ENCODE results near the gene ACTG2. TPM values are rescaled to one million over a fixed set of nuclear protein-coding genes. Genes with fewer than 3 reads are reported as not detected.
"Not testable (repeated sequence)": the region's sequence is repeated elsewhere in the genome, so short reads cannot be mapped to it uniquely, and the experiment has no call there.

The ACTG2 gene
- total RNA-seq, 1 experiment from 2014 or later = not detected

DNA sequence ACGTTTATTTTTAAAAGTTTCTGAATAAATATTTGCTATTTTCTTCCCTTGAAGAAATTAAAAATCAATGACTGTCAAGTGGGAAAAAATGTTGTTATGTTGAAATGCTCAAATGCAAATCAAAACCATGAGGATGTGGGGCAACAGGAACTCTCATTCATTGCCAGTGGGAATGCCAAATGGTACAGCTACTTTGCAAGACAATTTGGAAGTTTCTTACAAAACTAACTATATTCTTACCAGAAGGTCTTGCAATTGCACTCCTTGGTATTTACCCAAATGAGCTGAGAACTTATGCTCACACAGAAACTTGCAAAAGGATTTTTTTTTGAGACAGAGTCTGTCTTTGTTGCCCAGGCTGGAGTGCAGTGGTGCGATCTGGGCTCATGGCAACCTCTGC, 7.4 kb upstream of the ACTG2 start:
- H2AFZ ChIP-seq = no peak overlapping the region
- H3K27me3 ChIP-seq (ENCODE audit: insufficient read depth, low read depth) = no peaks in the 10 kb centered on the region
- ChIA-PET CTCF (no interaction called here), POLR2A (ENCODE audit: unreplicated experiment) (no interaction called here)
- H3K79me2 ChIP-seq (ENCODE audit: low read depth) = no peaks in the 10 kb centered on the region
- no peaks in the 10 kb centered on the region for H4K20me1 ChIP-seq (ENCODE audit: insufficient read depth)
- no peak for DNase-seq
- no peak overlapping the region for H3K27ac ChIP-seq
- no TSS peak for BruUV-seq (replicated peaks)
- H3K4me3 ChIP-seq = no peak overlapping the region
- H3K9me2 ChIP-seq (ENCODE audit: insufficient read depth) = no peaks in the 10 kb centered on the region; the same call in 1 of the 2 replicates
- TF ChIP-seq EZH2 (IDR thresholded peaks at IDR 0.05; ENCODE audit: low read depth) = no peak
- TF ChIP-seq, protein P1, sequence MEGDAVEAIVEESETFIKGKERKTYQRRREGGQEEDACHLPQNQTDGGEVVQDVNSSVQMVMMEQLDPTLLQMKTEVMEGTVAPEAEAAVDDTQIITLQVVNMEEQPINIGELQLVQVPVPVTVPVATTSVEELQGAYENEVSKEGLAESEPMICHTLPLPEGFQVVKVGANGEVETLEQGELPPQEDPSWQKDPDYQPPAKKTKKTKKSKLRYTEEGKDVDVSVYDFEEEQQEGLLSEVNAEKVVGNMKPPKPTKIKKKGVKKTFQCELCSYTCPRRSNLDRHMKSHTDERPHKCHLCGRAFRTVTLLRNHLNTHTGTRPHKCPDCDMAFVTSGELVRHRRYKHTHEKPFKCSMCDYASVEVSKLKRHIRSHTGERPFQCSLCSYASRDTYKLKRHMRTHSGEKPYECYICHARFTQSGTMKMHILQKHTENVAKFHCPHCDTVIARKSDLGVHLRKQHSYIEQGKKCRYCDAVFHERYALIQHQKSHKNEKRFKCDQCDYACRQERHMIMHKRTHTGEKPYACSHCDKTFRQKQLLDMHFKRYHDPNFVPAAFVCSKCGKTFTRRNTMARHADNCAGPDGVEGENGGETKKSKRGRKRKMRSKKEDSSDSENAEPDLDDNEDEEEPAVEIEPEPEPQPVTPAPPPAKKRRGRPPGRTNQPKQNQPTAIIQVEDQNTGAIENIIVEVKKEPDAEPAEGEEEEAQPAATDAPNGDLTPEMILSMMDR (conservative IDR thresholded peaks at IDR 0.05) = no peak
- H3K36me3 ChIP-seq (ENCODE audit: low read depth) = no peaks in the 10 kb centered on the region
- H3F3A ChIP-seq (ENCODE audit: insufficient read depth, low read depth) = no peaks in the 10 kb centered on the region
- H3K4me1 ChIP-seq (replicated peaks; ENCODE audit: insufficient read depth) = peaks cover 14% of the 10 kb centered on the region
- H3K4me2 ChIP-seq = no peak overlapping the region
- no peaks in the 10 kb centered on the region for H3K9me3 ChIP-seq (ENCODE audit: insufficient read depth, low read depth)
- intact Hi-C loops (cut with micrococcal nuclease; ENCODE audit: unreplicated experiment) = no loop called here

DNA sequence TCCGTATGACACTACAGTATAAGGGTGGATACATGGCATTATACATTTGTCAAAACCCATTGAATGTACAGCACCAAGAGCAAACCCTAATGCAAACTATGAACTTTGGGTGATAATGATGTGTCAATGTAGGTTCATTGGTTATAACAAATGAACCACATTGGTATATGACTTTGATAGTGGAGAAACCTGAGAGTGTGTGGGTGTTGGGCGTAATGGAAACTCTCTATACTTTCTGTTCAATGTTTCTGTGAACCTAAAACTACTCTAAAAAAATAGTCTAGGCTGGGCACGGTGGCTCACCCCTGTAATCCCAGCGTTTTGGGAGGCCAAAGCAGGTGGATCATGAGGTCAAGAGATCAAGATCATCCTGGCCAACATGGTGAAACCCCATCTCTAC, 6.5 kb upstream of the ACTG2 start:
- no peaks in the 10 kb centered on the region for H4K20me1 ChIP-seq (ENCODE audit: insufficient read depth)

DNA sequence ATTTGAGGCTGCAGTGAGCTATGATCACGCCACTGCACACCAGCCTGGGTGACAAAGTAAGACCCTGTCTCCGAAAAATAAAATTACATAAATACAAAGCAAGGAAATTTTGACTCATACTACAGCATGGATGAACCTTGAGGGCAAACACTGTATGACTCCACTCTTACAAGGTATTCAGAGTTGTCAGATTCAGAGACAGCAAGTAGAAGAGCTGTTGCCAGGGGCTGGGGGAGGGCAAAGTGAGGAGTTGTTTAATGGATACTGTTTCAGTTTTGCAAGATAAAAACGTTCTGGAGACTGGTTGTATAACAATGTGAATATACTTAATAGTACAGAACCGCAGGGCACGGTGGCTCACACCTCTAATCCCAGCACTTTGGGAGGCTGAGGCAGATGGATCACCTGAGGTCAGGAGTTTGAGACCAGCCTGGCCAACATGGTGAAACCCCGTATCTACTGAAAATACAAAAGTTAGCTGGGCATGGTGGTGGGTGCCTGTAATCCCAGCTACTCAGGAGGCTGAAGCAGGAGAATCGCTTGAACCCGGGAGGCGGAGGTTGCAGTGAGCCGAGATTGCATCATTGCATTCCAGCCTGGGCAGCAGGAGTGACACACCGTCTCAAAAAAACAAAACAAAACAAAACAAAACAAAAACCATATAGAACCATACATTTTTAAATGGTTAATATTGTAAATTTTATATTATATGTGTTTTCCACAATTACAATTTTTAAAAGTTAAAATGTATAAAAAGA, 5.0 kb upstream of the ACTG2 start:
- not testable (repeated sequence) for DNase-seq; H4K20me1 ChIP-seq (ENCODE audit: insufficient read depth)
- peak overlapping the region; percentile 67 for H3K4me2 ChIP-seq

More for the DNA sequence above, 6.5 kb upstream of the ACTG2 start:
- Histone ChIP-seq H3F3A (ENCODE audit: insufficient read depth, low read depth) (no peaks in the 10 kb centered on the region), H3K4me1 (replicated peaks; ENCODE audit: insufficient read depth) (peaks cover 14% of the 10 kb centered on the region), H3K27ac (no peak overlapping the region), H3K9me3 (ENCODE audit: insufficient read depth, low read depth) (no peaks in the 10 kb centered on the region), H3K4me2 (no peak overlapping the region), H3K4me3 (no peak overlapping the region), H3K36me3 (ENCODE audit: low read depth) (no peaks in the 10 kb centered on the region), H3K79me2 (ENCODE audit: low read depth) (no peaks in the 10 kb centered on the region), H3K27me3 (ENCODE audit: insufficient read depth, low read depth) (no peaks in the 10 kb centered on the region), H3K9me2 (ENCODE audit: insufficient read depth) (no peaks in the 10 kb centered on the region), H2AFZ (no peak overlapping the region)
- ChIA-PET CTCF (no interaction called here), POLR2A (ENCODE audit: unreplicated experiment) (no interaction called here)
- TF ChIP-seq, protein P1 (conservative IDR thresholded peaks at IDR 0.05) = no peak
- no peak for TF ChIP-seq EZH2 (IDR thresholded peaks at IDR 0.05; ENCODE audit: low read depth)
- intact Hi-C loops (cut with micrococcal nuclease; ENCODE audit: unreplicated experiment) = no loop called here
- no TSS peak for BruUV-seq (replicated peaks)
- no peak for DNase-seq

More for the DNA sequence above, 5.0 kb upstream of the ACTG2 start:
- H3K27me3 ChIP-seq (ENCODE audit: insufficient read depth, low read depth); H3K9me2 ChIP-seq (ENCODE audit: insufficient read depth); H3K36me3 ChIP-seq (ENCODE audit: low read depth); POLR2A ChIA-PET (ENCODE audit: unreplicated experiment); CTCF ChIA-PET; intact Hi-C loops (cut with micrococcal nuclease; ENCODE audit: unreplicated experiment); H3F3A ChIP-seq (ENCODE audit: insufficient read depth, low read depth); H3K9me3 ChIP-seq (ENCODE audit: insufficient read depth, low read depth); H3K79me2 ChIP-seq (ENCODE audit: low read depth); BruUV-seq (replicated peaks): not testable (repeated sequence)
- Histone ChIP-seq H3K27ac (peak overlapping the region; percentile 33; the same call in 1 of the 2 replicates), H3K4me3 (peak overlapping the region; percentile 20; the same call in 1 of the 2 replicates), H2AFZ (peak overlapping the region; percentile 76), H3K4me1 (replicated peaks; ENCODE audit: insufficient read depth) (peaks cover 14% of the 10 kb centered on the region)
